HepG2 (cell line): Measurements from ENCODE around the gene PPP1R12C. TPM values are rescaled to one million over a fixed set of nuclear protein-coding genes. Genes with fewer than 3 reads are reported as not detected.

ENCODE experiments used
- ATAC-seq: fragments of 200-7000 bp; cut with Tn5 transposase; 3 replicates; pipeline ENCODE4 v1.9.1; 2020; ENCODE audit warnings: mild to moderate bottlenecking, moderate library complexity
- BruUV-seq: library from RNA; stranded (reverse); fragments of 400-500 nt; replicated peaks from 2 replicates; lab custom pipeline; 2021; lab: Mats Ljungman, UMichigan
- CTCF ChIA-PET: fragments of 300-600 bp; formaldehyde crosslinking; extraction: SDS; loops from one replicate; lab custom pipeline; 2021; ENCODE audit warnings: low total read pairs, inconsistent platforms, low intra/inter-chr PET ratio; lab: Yijun Ruan, JAX
- POLR2A ChIA-PET: fragments of 350-600 bp; sonication (Branson Sonifier 250); formaldehyde crosslinking; loops from one replicate; lab custom pipeline; 2020; ENCODE audit warnings: antibody characterized with exemption, inconsistent platforms; lab: Yijun Ruan, JAX
- DNase-seq: peaks from one replicate; pipeline ENCODE4 v3.0.0-alpha.2; 2015; ENCODE audit warnings: low spot score
- FAIRE-seq: peaks from 3 replicates; lab custom pipeline; 2011; peaks lifted over from hg19 to GRCh38; lab: Jason Lieb, UNC
- H2AFZ ChIP-seq: one replicate; pipeline ENCODE4 v1.6.1; 2011; ENCODE audit warnings: low read length, inconsistent platforms
- H3K27ac ChIP-seq: fragments of 300-600 bp; 3 replicates; pipeline ENCODE4 v1.8.0; 2011; ENCODE audit warnings: mixed run types, mild to moderate bottlenecking, mixed read lengths, low read length, inconsistent platforms; ENCODE audit not compliant: insufficient read depth; ENCODE audit errors: extremely low read length
- H3K27me3 ChIP-seq, 2 experiments: fragments of 200-600 bp in 1 of 2; 2 replicates in 1 of 2; 3 replicates in 1 of 2; pipeline versions ENCODE4 v1.6.0 to v1.8.0; 2011; ENCODE audit warnings: low read length in 2 of 2, mild to moderate bottlenecking in 2 of 2, moderate library complexity in 2 of 2, inconsistent platforms in 1 of 2; ENCODE audit not compliant: insufficient read depth in 2 of 2, control insufficient read depth in 1 of 2
- H3K36me3 ChIP-seq, 2 experiments: fragments of 200-600 bp in 1 of 2; replicated peaks in 1 of 2; 2 replicates in 1 of 2; 3 replicates in 1 of 2; pipeline versions ENCODE4 v1.5.1 to v1.8.0; 2011; ENCODE audit warnings: low read length in 2 of 2, inconsistent platforms in 1 of 2; ENCODE audit not compliant: insufficient read depth in 2 of 2, control insufficient read depth in 1 of 2
- H3K4me1 ChIP-seq: 2 replicates; pipeline ENCODE4 v1.5.1; 2012; ENCODE audit warnings: low read length, inconsistent platforms; ENCODE audit not compliant: insufficient read depth
- H3K4me2 ChIP-seq: 2 replicates; pipeline ENCODE4 v1.6.0; 2011; ENCODE audit warnings: low read depth, low read length, inconsistent platforms
- H3K4me3 ChIP-seq, 3 experiments: fragments of 200-600 bp in 1 of 3; sonication (generic), shearing (Covaris generic) in 1 of 3; replicated peaks in 1 of 3; 2 replicates each; pipeline ENCODE4 v1.5.1; 2011 to 2016; ENCODE audit warnings: low read length in 3 of 3, inconsistent platforms in 2 of 3, low read depth in 2 of 3, mild to moderate bottlenecking in 2 of 3, control low read depth in 1 of 3, mixed read lengths in 1 of 3; ENCODE audit not compliant: insufficient read depth in 1 of 3
- H3K79me2 ChIP-seq: one replicate; pipeline ENCODE4 v1.6.1; 2011; ENCODE audit warnings: low read length, inconsistent platforms; ENCODE audit not compliant: insufficient read depth
- H3K9ac ChIP-seq: 2 replicates; pipeline ENCODE4 v1.6.0; 2011; ENCODE audit warnings: mild to moderate bottlenecking, low read depth, low read length, inconsistent platforms; ENCODE audit not compliant: insufficient read depth
- H3K9me3 ChIP-seq: 2 replicates; pipeline ENCODE4 v1.5.1; 2012; ENCODE audit warnings: mild to moderate bottlenecking, low read length
- H4K20me1 ChIP-seq: 2 replicates; pipeline ENCODE4 v1.6.0; 2011; ENCODE audit warnings: inconsistent platforms, mild to moderate bottlenecking, low read length, moderate library complexity; ENCODE audit not compliant: insufficient read depth
- ELF4 ChIP-seq: sonication (generic); formaldehyde crosslinking; IDR thresholded peaks from 2 replicates; pipeline ENCODE4 v1.5.0; 2020; ENCODE audit warnings: missing genetic modification reagents, mild to moderate bottlenecking, moderate library complexity, borderline replicate concordance
- MTA3 ChIP-seq: sonication (generic); formaldehyde crosslinking; IDR thresholded peaks from 2 replicates; pipeline ENCODE4 v1.4.0; 2020; ENCODE audit warnings: missing genetic modification reagents
- MTF1 ChIP-seq: sonication (generic); formaldehyde crosslinking; IDR thresholded peaks from 2 replicates; pipeline ENCODE4 v1.5.0; 2020; ENCODE audit warnings: missing genetic modification reagents
- ZFY ChIP-seq: sonication (generic); formaldehyde crosslinking; IDR thresholded peaks from 2 replicates; pipeline ENCODE4 v1.4.0; 2020; ENCODE audit warnings: missing genetic modification reagents
- ZNF33A ChIP-seq: sonication (generic); formaldehyde crosslinking; IDR thresholded peaks from 2 replicates; pipeline ENCODE4 v1.5.1; 2020; ENCODE audit warnings: missing genetic modification reagents, mild to moderate bottlenecking, moderate library complexity, borderline replicate concordance
- ZNF44 ChIP-seq: sonication (generic); formaldehyde crosslinking; IDR thresholded peaks from 2 replicates; pipeline ENCODE4 v1.5.1; 2020; ENCODE audit warnings: mild to moderate bottlenecking, missing genetic modification reagents
- ZNF619 ChIP-seq: sonication (generic); formaldehyde crosslinking; IDR thresholded peaks from 2 replicates; pipeline ENCODE4 v1.4.0; 2020; ENCODE audit warnings: mild to moderate bottlenecking, missing genetic modification reagents
- ZNF646 ChIP-seq: sonication (generic); formaldehyde crosslinking; IDR thresholded peaks from 2 replicates; pipeline ENCODE4 v1.9.0; 2021; ENCODE audit warnings: mild to moderate bottlenecking, missing genetic modification reagents
- ZNF768 ChIP-seq: sonication (generic); formaldehyde crosslinking; IDR thresholded peaks from 2 replicates; pipeline ENCODE4 v1.4.0; 2020; ENCODE audit warnings: missing genetic modification reagents
- WGBS: methylation state at CpG from one replicate; pipeline ENCODE4 v1.1.6; 2017; ENCODE audit warnings: low lambda C conversion rate; 5-methylcytosine and 5-hydroxymethylcytosine counted together
- in situ Hi-C: cut with HindIII; loops from 2 replicates; pipeline ENCODE4 v1.10.0; 2017; ENCODE audit warnings: low pct_unique_long_range_greater_than_20kb; ENCODE audit not compliant: extremely low pct_ligation_motif_present
- intact Hi-C: fragments of 100-400 bp; cut with micrococcal nuclease; formaldehyde crosslinking; loops from one replicate; pipeline ENCODE4 v1.10.0; 2022; ENCODE audit not compliant: unreplicated experiment
- polyA plus RNA-seq, 8 experiments: library from polyadenylated mRNA; depleted of rRNA in 3 of 8; stranded (reverse) in 7 of 8; unstranded in 1 of 8; fragments of >200 nt; fragmentation: Illumina TruSeq in 4 of 8; extraction: Trizol in 4 of 8; gene quantifications; 2 replicates each; pipeline versions ENCODE4 v1.2.1 to v1.2.3, GENCODE V29; 2011 to 2016; ENCODE audit warnings: low read depth in 4 of 8, missing spikeins in 1 of 8, mixed read lengths in 1 of 8; ENCODE audit not compliant: insufficient read depth in 1 of 8
- total RNA-seq, 5 experiments: library from RNA; depleted of rRNA; stranded (reverse); fragments of >200 nt; fragmentation: Illumina TruSeq; extraction: Trizol; gene quantifications; 2 replicates each; pipeline ENCODE4 v1.2.3, GENCODE V29; 2016; ENCODE audit warnings: low read depth in 1 of 5

The PPP1R12C gene
- total and polyA plus RNA-seq, 2 of the 13 experiments (the other 11 are each of a cell fraction or from before 2014, with no cell fraction given), result 29.7 to 30.3 TPM

GRCh38 chr19:55133639-55134444, 16.4 kb upstream of the PPP1R12C start:
- no TSS peak for BruUV-seq
- POLR2A ChIA-PET, result interaction anchor here (0.7 kb wide), 1 partner anchor 16 kb away, joined by 4 read pairs; the partner anchor contains the start of gene PPP1R12C
- Histone ChIP-seq H3K4me1 (no peaks in the 10 kb centered on the region), H3K27ac (no peak overlapping the region), H3K9ac (no peak overlapping the region), H4K20me1 (no peaks in the 10 kb centered on the region), H3K79me2 (no peaks in the 10 kb centered on the region), H3K36me3 (no peaks in the 10 kb centered on the region), H3K9me3 (no peaks in the 10 kb centered on the region), H3K27me3 (peaks cover 0 to 23% of the 10 kb centered on the region in 2 experiments; a peak in 1 of 5 replicates), H3K4me2 (no peak overlapping the region), H3K4me3 (no peak overlapping the region), H2AFZ (no peak overlapping the region)
- FAIRE-seq (no peak), DNase-seq (no peak), ATAC-seq (no peak)
- CTCF ChIA-PET, result interaction anchor here (1.2 to 1.6 kb wide), 2 partner anchors 35 to 46 kb away, joined by 4 to 9 read pairs; no protein-coding TSS in a partner anchor
- in situ Hi-C loops (no loop called here), intact Hi-C loops (loop anchor here (5.0 kb wide), 1 partner anchor 252 kb away; no protein-coding TSS in a partner anchor)
- 64% methylated on average over 19 of the region's 25 CpGs for WGBS
- TF ChIP-seq MTF1 (CRISPR knock-in tag) (no peak), ZNF44 (CRISPR knock-in tag) (no peak), ZNF768 (CRISPR knock-in tag) (peak; percentile 97), ELF4 (CRISPR knock-in tag) (no peak), MTA3 (CRISPR knock-in tag) (no peak)

GRCh38 chr19:55132453-55133129, 15.2 kb upstream of the PPP1R12C start:
- Histone ChIP-seq H3K27ac (no peak overlapping the region), H3K9ac (no peak overlapping the region), H3K36me3 (no peaks in the 10 kb centered on the region), H3K4me3 (peak overlapping the region in 2 of 3 experiments; percentile 28 to 46; a peak in 3 of 6 replicates), H3K4me2 (peak overlapping the region; percentile 65), H2AFZ (no peak overlapping the region), H3K79me2 (no peaks in the 10 kb centered on the region), H4K20me1 (no peaks in the 10 kb centered on the region), H3K9me3 (no peaks in the 10 kb centered on the region), H3K4me1 (no peaks in the 10 kb centered on the region), H3K27me3 (peaks cover 0 to 26% of the 10 kb centered on the region in 2 experiments; a peak in 1 of 5 replicates)
- ATAC-seq (peak; percentile 91), FAIRE-seq (peak; percentile 30), DNase-seq (no peak)
- WGBS, result 18% methylated on average over 9 of the region's 14 CpGs
- ChIA-PET POLR2A (no interaction called here), CTCF (interaction anchor here (1.2 to 1.6 kb wide), 3 partner anchors 34 to 251 kb away, joined by 3 to 9 read pairs (median 4); no protein-coding TSS in a partner anchor)
- in situ Hi-C loops (no loop called here), intact Hi-C loops (loop anchor here (1.0 to 5.0 kb wide), 2 partner anchors 44 to 250 kb away; no protein-coding TSS in a partner anchor)
- no TSS peak for BruUV-seq
- TF ChIP-seq ZNF646 (CRISPR knock-in tag) (no peak), ZNF33A (CRISPR knock-in tag) (no peak), ZNF619 (no peak), ZFY (CRISPR knock-in tag) (no peak)
